HFFc6 (cell line): ENCODE results near the gene SLAMF7. TPM values are rescaled to one million over a fixed set of nuclear protein-coding genes. Genes with fewer than 3 reads are reported as not detected.
"Not testable (repeated sequence)": the region's sequence is repeated elsewhere in the genome, so short reads cannot be mapped to it uniquely, and the experiment has no call there.

ENCODE experiments used
- DNase-seq: peaks from one replicate; pipeline ENCODE4 v3.0.0-alpha.2; 2018
- H3K27ac Mint-ChIP-seq: 2 replicates; pipeline ENCODE4 v1.8.0; 2020; ENCODE audit warnings: mild to moderate bottlenecking, mixed read lengths
- H3K27me3 Mint-ChIP-seq: 2 replicates; pipeline ENCODE4 v1.8.0; 2021; ENCODE audit warnings: mild to moderate bottlenecking, moderate library complexity, mixed read lengths; ENCODE audit not compliant: insufficient read depth
- H3K36me3 Mint-ChIP-seq: 2 replicates; pipeline ENCODE4 v1.8.0; 2021; ENCODE audit warnings: low read depth, mixed read lengths
- H3K4me1 Mint-ChIP-seq: 2 replicates; pipeline ENCODE4 v1.8.0; 2020; ENCODE audit warnings: low read depth, mixed read lengths
- H3K4me3 Mint-ChIP-seq: 2 replicates; pipeline ENCODE4 v1.8.0; 2020; ENCODE audit warnings: mild to moderate bottlenecking, moderate library complexity, mixed read lengths
- H3K9me3 Mint-ChIP-seq: 2 replicates; pipeline ENCODE4 v1.8.0; 2020; ENCODE audit warnings: mild to moderate bottlenecking, mixed read lengths
- CTCF ChIP-seq: fragments of 200-600 bp; sonication (generic); IDR thresholded peaks from 2 replicates; pipeline ENCODE4 v1.5.0; 2021; ENCODE audit warnings: antibody characterized with exemption, mild to moderate bottlenecking
- total RNA-seq, 6 experiments: library from RNA; stranded (reverse); fragmentation: NEBNext Ultra II Directional; extraction: Animal tissue kit (Norgen Biotek cat#: 25700); gene quantifications; 2 replicates in 1 of 6; 3 replicates in 5 of 6; pipeline ENCODE4 v1.2.3, GENCODE V29; 2021

SLAMF7 gene
- total RNA-seq, 6 experiments from 2014 or later = not detected

- DNase-seq = no peak
- no peak overlapping the region for H3K4me3 Mint-ChIP-seq
- H3K9me3 Mint-ChIP-seq = no peaks in the 10 kb centered on the region
- no peak for TF ChIP-seq CTCF
- no peak overlapping the region for H3K27ac Mint-ChIP-seq
- peaks cover 14% of the 10 kb centered on the region for H3K27me3 Mint-ChIP-seq
- H3K36me3 Mint-ChIP-seq = no peaks in the 10 kb centered on the region
- no peaks in the 10 kb centered on the region for H3K4me1 Mint-ChIP-seq
These were observed 43.1 kb downstream of the SLAMF7 start for GRCh38 chr1:160781914-160782689.

DNA sequence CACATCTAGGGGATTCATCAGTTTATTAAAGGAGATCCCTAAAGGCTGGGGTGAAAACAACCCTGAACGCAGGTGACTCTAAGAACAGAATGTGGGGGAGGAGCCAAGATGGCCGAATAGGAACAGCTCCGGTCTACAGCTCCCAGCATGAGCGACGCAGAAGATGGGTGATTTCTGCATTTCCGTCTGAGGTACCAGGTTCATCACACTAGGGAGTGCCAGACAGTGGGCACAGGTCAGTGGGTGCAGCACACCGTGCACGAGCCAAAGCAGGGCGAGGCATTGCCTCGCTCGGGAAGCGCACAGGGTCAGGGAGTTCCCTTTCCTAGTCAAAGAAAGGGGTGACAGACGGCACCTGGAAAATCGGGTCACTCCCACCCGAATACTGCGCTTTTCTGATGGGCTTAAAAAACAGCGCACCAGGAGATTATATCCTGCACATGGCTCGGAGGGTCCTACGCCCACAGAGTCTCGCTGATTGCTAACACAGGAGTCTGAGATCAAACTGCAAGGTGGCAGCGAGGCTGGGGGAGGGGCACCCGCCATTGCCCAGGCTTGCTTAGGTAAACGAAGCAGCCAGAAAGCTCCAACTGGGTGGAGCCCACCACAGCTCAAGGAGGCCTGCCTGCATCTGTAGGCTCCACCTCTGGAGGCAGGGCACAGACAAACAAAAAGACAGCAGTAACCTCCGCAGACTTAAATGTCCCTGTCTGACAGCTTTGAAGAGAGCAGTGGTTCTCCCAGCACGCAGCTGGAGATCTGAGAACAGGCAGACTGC, 44.1 kb downstream of the SLAMF7 start:
- not testable (repeated sequence) for H3K27ac Mint-ChIP-seq, H3K9me3 Mint-ChIP-seq, DNase-seq, H3K36me3 Mint-ChIP-seq, H3K4me3 Mint-ChIP-seq, H3K4me1 Mint-ChIP-seq
- H3K27me3 Mint-ChIP-seq = peaks cover 14% of the 10 kb centered on the region

DNA sequence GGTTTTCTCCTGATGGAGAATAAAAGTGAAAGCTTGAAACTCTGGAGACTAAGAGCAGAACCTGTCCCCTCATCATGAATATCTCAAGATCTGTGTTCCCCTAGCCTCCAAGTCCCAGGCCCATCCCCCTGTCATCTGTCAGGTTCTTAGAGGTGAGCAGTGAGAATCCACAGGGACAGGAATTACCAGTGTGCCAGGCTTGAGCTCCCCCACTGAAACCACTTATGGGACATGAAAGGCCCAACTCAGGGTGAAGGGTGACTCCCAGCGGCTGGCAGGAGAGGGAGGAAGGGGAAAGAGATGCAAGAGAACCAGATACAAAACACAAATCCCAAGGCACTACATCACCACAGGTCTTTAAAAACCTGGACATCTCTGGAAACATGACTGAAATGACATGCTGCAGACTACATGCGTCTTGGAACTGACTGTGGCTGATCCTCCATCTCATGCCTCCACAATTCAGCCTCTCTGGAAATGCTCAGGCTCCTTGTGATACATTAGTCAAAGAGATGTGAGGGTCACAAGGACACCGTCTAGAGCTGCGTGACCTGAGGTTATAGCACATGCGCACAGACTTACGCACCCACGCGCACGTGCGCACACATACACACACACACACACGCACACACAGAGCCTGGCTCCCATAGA, 50.1 kb downstream of the SLAMF7 start:
- H3K4me1 Mint-ChIP-seq = no peaks in the 10 kb centered on the region
- H3K4me3 Mint-ChIP-seq = no peak overlapping the region
- H3K36me3 Mint-ChIP-seq = no peaks in the 10 kb centered on the region
- no peak overlapping the region for H3K27ac Mint-ChIP-seq
- no peak for TF ChIP-seq CTCF
- H3K27me3 Mint-ChIP-seq = peaks cover 9% of the 10 kb centered on the region
- H3K9me3 Mint-ChIP-seq = no peaks in the 10 kb centered on the region
- DNase-seq = no peak

GRCh38 chr1:160789702-160790611, 50.9 kb downstream of the SLAMF7 start:
- Mint-ChIP-seq H3K36me3 (no peaks in the 10 kb centered on the region), H3K9me3 (no peaks in the 10 kb centered on the region)

DNA sequence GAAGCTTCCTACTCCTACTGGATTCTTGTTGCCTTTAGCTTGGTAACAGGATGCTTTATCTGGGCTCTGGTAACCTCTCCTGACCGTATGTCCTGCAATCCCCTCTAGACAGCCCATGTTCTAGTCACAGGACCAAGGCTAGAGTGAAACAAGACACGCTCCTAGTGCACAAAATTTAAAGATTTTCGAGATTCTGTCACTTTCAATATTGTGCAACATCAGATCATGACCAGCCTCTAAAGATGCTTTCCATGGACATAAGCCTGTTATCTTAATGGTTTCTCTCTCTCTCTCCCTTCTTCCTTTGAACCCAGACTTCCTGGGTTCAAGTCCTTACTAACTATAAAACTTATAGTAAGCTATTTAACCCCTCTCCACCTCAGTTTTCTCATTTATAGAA, 55.3 kb downstream of the SLAMF7 start:
- H3K27ac Mint-ChIP-seq = no peak overlapping the region
- peaks cover 5% of the 10 kb centered on the region for H3K27me3 Mint-ChIP-seq
- no peaks in the 10 kb centered on the region for H3K9me3 Mint-ChIP-seq
- H3K36me3 Mint-ChIP-seq = no peaks in the 10 kb centered on the region
- no peaks in the 10 kb centered on the region for H3K4me1 Mint-ChIP-seq
- H3K4me3 Mint-ChIP-seq = no peak overlapping the region
- DNase-seq = no peak
- no peak for TF ChIP-seq CTCF

More at GRCh38 chr1:160789702-160790611, 50.9 kb downstream of the SLAMF7 start:
- no peak for DNase-seq
- H3K27ac Mint-ChIP-seq = no peak overlapping the region
- H3K27me3 Mint-ChIP-seq = peaks cover 7% of the 10 kb centered on the region
- no peak overlapping the region for H3K4me3 Mint-ChIP-seq
- TF ChIP-seq CTCF = no peak
- no peaks in the 10 kb centered on the region for H3K4me1 Mint-ChIP-seq
